Activated T-helper 1 cell treated with Interleukin-2 at 50 U/mL for 16 hours (primary cell): ENCODE data around the gene TSPAN19.
A peak's percentile ranks its signal among the peaks of the same experiment; 100 is the strongest.
"Not testable (repeated sequence)": the region's sequence is repeated elsewhere in the genome, so short reads cannot be mapped to it uniquely, and the experiment has no call there.

Experiments used
- DNase-seq: peaks from one replicate; pipeline ENCODE4 v3.0.0-alpha.2; 2020; ENCODE audit warnings: low read depth

The TSPAN19 gene

DNA sequence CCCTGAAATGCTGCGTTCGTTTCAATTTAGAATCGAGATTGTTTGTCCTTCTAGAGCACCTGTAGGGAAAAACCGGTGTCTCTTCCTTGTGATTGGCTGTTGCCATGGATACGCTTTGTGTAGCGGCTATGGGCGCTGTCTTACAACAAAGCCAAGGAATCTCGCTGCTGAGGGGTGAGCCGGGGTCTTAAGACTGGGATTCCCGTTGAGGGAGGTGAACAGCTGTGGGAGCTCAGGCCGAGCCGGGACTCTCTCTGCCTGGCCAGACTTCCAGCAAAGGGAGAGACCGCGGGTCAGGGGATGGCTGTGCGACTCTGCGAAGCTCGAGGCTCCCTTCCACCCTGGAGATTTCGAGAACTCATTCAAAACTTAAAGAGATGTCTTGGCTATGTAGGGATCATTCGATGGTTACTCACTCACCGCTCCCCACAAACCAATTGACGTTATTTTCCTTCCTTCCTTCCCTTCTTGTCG is at the start of gene TSPAN19, which contains the start of gene LRRIQ1:
Gene TSPAN19 (minus strand): TSS at position 44 of the 474 bp plus-strand sequence. CDS start 6,331 bp downstream, outside the sequence.
Gene LRRIQ1 (plus strand): TSS at position 118 of the 474 bp plus-strand sequence. CDS start 1,826 bp downstream, outside the sequence.
- peak; percentile 0 for DNase-seq

DNA sequence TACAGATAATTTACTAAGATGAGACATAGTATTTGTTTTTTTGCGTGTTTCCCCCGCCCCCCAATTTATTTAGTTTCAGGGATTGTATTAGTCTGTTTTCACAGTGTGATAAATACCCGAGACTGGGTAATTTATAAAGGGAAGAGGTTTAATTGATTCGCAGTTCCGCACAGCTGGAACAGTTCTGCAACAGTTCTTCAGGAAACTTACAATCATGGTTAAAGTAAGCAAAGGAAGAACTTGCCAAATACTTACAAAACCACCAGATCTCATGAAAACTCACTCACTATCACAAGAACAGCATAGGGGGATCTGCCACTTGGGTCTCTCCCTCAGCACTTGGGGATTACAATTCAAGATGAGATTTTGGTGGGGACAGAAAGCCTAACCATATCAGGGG is 49.0 kb upstream of the TSPAN19 start:
- no peak for DNase-seq

DNA sequence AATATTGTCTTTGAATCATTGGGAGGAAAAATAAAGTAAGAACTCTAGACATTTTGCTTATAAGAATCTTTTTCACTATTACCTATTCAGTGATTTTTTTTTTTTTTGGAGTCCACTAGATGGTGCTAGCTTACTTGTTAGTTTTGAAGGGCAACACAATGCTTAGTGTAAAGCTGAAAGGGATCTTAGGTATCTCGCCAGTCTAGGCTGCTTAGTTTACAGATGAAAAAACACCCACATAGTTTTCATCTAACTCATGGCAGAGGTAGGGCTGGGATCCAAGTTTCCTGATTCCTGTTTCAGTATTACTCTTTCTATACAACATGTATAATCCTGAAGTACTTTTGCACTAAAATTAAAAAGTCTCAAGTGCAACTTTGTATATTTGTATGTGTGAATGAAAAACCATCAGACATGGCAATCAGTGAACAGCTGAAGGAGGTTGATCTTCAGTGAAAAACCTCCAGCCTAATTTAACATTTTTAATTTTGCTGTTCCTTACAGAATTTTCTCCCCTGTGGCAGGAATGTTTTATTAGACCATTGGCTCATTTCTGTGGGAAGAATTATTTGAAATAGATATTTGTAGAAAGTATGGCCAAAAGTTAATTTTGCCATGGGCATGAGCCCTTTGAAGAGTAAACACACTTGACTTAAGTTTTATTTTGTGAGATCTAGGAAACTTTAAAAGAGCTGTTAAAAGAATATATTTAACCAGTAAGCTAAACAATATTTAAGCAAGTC is 40.8 kb upstream of the TSPAN19 start:
- no peak for DNase-seq

DNA sequence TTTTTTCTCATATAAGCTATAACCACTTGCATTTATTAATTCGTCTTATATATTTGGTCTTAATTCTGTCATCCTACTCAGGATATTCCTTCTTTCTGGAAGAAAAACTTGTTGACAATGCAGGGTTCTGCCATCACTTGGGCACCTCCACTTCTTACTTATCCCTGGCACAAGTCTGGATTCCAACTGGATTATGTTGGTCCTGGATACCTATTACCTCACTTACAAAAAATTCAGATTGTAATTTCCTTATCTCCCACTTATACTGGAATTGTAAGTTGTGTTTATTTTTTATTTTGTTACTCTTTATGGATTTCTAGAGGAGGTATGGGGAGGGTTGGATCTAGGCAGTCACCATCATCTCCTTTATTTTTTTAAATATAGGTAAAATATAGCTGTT is 36.7 kb upstream of the TSPAN19 start:
- no peak for DNase-seq

DNA sequence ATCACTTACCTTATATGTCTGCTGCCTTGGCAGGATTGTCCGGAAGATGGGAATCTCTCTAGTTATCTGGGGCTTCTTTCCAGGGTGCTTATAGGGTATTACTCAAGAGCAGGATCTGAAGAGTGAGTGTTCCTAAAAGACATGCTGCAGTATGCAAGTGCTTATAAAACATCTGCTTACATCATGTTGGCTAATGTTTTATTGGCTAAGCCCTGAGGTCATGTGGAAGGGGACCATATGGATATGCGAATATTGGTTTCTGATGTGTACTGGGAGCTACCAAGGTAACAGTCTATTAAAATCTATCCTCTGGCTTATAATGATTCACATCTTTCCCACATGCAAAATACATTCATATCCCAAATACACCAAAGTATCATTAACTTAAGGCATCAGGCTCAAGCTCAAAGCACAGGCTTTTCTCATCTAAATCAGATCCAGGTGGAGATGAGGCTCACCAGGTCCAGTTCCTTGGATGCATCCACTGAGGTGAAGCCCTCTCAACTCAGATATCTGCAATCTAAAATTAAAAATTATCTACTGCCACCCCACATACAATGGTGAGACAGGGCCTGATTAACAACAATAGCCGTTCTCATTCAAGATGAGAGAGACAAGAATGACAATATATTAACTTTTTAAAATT is 29.9 kb upstream of the TSPAN19 start:
- DNase-seq = no peak

DNA sequence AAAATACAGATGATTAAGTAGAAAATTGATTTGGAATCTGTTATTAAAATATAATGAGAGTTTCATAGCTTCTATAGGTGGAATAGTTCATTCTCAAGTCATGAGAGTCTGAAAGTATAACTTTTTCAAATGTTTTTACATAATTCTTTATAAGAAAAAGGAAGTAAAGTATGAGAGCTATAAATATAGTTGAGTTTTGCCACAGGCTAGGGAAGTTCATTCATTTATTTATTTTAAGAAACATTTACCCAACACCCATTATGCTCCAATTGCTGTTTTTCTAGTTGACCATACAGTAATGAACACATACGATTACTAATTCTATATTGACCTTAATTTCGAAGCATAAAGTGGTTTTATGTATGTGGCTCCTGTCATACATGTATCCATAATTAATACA is 24.8 kb upstream of the TSPAN19 start:
- no peak for DNase-seq

DNA sequence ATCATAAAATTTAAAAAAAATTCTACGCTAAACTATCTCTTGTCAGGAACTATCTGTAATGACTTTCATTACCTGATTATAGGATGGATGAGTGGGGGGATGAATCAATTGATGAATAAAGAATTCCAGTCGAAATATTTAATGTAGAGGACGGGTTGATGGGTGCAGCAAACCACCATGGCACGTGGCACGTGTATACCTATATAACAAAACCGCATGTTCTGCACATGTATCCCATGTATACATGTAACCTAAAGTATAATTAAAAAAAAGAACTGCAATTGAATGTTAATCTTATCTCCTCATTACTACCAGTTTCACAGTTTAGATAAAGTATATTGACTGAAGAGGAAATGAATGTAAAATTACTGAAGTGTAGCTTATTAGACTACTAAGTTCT is 23.5 kb upstream of the TSPAN19 start:
- DNase-seq = no peak

DNA sequence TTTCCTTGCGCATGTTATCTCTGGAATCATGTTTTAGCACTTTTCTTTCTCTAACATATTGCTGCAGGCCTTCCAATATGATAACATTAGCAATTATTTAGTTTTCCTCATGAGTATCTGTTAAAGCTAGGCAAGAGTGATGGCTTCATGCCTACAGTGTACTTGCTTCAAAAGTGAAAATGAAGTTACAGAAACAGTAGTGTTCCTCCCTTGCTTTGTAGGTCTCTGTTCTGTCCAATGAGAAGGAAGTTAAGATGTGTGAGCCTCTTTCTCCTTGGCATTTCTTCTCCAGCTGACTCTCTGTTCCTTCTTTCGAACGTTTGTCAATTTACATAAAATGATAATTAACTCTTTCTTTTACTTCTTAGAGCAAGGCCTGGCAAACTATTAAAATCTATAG is 22.3 kb upstream of the TSPAN19 start:
- no peak for DNase-seq

DNA sequence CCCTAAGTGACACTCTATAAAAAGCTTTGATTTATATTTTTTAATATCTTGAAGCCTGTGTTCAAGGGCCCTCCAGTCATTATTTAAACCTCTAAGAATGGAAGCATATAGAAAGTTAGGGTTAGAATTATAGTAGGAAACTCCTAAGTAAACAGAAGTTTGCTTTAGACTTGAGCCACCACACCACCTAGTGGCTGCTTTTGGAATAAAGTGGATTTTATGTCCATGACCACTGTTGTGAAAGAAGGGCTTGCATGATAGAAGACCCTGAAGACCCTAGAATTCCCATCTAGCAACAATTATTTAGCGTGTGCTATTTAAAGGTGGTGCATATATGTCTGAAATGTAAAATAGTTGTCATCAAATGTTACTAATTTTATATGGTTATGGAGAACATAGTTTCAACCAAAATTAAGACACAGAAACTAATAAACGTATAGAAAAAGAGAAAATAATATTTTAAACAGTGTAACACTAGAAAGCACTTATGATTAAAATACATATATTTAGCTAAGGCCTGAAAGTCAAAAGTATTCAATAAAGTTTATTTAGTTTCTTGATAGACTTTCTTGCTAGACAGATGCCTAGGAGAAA is 21.4 kb upstream of the TSPAN19 start:
- no peak for DNase-seq

DNA sequence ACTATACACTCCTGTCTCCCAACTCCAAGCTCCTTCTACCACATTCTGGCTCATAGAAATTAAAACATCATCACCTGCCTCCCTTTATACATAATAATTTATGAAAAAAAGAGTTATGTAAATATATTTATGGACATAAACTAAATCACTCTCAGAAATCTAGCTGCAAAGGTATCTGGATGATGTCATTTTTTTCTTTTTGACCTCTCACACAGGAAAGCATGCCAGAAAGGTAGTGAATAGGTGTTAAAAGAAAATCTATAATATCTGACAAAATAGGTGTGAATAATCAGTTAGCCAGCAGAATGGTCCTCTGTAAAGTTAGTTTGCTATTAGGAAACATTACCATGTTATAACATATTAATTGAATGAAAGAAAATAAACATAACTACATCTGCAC is 7.8 kb upstream of the TSPAN19 start:
- DNase-seq = no peak

DNA sequence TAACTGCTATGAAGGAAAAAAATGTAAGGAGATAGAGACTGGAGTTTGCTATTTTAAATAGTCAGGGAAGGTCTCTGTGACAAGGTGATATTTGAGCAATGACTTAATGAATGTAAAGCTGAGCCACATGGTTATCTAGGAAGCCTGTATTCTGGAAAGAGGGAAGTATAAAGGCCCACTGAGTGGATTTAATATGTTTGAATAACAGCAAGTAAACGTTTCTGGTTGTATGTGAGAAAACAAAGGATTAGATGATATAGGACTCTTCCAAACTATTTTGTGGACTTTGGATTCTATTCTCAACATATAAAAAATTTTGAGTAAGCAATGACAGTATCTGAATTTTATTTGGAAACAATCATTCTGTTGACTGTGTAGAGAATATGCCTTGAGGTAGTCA is 5.3 kb upstream of the TSPAN19 start:
- no peak for DNase-seq

DNA sequence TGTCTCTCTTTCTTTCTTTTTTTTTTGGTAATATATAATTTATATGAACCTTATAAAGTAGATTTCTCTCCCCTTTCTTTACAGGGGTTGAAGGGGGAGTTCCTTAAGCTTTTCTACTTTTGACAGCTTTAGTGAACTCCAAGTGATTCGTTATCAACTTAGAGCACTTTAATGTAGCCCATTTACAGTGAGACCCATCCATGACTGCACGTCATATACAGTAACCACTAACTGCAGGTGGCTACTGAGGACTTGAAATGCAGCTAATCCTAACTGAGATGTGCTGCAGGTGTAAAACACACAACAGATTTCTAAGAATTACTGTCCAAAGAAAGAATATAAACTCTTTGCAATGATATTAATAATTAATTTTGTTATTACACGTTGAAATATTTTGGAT is 656 bp upstream of the TSPAN19 start:
- DNase-seq = no peak

DNA sequence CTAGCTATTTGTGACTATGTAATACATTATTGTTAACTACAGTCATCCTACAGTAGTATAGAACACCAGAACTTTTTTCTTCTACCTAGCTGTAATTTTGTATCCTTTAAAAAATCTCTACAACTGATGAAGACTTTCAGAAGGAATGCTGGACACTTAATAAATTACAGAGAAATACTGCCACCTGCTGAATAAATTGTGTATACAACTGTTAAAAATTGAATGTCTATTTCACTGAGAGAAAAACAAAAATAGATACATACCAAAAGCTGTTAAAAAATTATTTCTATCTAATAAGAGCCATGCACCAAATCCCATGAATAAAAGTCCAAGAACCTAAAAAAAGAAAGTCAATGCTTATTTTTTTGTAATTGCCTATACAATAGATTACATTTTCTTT is 6.6 kb downstream of the TSPAN19 start:
- no peak for DNase-seq

DNA sequence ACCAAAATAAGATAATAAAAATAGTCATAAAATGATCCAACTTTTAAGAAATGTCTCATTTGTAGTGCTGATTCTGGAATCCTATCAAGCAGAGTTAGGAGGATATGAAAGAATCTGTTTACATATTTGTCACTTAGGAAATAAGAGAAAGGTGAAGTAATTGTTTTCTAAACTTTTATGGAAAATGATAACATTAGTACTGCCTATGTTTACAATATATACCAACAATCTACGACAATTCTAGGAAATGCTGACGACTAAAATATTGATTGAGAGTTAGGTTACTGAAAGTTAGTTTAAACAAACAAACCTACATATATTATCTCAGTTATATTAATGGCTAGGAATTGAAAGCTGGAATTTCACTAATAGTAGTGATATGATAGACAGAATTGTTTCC is 18.0 kb downstream of the TSPAN19 start:
- DNase-seq = no peak

DNA sequence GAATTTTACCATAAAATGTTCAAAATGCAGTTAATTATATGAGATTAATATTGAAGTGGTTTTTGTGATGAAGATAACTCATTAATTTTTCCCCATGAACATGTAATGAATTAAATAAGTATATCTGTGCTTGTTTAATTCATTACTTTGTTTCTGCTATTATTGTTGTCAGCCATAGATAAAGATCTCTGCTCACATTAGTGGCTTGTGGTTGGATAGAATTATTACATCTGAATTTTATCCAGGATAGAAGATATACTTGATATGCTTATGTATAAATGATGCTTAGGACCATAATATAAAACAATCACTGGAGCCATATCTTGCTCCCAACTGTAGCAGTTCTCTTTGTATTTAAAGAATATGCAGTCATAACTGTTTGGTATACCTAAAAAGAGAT is 18.5 kb downstream of the TSPAN19 start:
- no peak for DNase-seq

DNA sequence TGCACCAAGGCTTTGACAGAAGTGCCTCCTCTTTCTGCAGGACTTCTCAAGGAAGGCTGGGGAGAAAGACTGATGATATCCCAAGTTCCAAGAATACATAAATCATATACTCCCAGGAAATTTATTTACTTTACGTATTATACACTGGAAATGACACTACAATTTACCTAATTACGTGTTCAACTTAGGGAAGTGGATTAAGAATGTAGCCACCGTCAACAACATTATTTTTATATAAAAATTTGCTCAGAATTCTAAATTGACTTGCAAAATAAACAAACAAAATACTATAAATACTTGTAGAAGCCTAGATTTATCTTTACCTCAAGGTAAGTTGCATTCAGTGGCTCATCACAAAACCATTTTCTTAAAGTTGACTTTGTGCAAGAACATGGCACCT is 18.9 kb downstream of the TSPAN19 start:
- no peak for DNase-seq

DNA sequence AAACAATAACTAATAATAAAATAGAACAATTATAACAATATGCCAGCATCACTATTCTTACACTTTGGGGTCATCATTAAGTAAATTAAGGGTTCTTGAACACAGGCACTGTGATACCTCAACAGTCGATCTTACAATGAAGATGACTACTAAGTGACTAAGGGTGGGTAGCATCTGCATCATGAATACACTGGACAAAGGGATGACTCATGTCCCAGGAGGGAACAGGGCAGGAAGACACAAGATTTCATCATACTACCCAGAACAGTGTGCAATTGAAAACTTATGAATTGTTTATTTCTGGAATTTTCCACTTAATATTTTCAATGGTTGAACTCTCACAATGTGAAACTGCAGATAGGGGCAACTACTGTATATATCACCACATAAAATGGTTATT is 19.7 kb downstream of the TSPAN19 start:
- DNase-seq = no peak

DNA sequence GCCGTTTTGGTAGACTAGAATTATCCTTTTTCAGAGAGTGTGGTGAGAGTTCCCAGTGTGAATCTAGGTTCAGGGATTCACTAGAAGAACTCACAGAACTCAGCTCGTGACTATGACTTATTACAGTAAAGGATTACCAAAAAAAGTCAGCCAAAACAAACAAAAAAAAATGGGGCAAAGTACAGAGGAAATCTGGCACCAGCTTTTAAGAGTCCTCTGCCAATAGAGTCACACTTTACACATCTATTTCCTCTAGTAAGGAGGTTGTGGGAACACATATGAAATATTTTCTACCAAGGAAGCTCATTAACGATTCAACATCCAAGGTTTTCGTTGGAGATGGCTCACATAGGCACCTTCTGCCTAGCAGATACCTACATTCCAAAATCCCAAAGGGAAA is 28.2 kb downstream of the TSPAN19 start:
- no peak for DNase-seq

DNA sequence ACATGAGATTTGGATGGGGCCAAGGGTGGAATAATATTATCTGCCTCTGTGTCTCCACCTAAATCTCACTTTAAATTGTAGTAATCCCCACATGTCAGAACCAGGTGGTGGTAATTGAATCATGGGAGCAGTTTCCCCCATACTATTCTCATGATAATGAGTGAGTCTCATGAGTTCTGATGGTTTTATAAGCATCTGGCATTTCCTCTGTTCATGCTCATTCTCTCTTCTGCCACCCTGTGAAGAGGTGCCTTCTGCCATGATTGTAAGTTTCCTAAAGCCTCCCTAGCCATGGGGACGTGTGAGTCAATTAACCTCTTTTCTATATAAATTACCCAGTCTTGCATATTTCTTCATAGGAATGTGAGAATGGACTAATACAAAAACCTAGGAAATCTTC is 29.9 kb downstream of the TSPAN19 start:
- no peak for DNase-seq

DNA sequence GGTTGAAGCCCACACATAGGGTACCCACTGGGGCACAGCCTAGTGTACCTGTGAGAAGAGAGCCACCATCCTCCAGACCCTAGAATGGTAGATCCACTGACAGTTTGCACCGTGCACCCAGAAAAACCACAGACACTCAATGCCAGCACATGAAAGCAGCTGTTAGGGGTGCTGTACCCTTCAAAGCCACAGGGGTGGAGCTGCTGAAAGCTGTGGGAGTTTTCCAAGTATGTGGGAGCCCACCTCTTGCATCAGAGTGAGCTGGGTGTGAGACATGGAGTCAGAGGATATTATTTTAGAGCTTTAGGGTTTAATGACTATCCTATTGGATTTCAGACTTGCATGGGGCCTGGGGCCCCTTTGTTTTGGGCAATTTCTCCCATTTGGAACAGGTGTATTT is 30.5 kb downstream of the TSPAN19 start:
- DNase-seq = no peak

DNA sequence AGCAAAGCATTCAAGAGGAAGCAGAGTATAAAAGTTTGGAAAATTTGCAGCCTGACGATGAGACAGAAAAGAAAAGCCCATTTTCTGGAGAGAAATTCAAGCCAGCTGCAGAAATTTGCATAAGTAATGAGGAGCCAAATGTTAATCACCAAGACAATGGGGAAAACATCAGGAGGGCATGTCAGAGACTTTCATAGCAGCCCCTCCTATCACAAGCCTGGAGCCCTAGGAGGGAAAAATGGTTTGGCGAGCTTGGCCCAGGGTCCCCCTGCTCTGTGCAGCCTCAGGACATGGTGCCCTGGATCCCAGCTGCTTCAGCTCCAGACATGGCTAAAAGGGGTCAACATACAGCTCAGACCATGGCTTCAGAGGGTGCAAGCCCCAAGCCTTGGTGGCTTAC is 31.0 kb downstream of the TSPAN19 start:
- not testable (repeated sequence) for DNase-seq

DNA sequence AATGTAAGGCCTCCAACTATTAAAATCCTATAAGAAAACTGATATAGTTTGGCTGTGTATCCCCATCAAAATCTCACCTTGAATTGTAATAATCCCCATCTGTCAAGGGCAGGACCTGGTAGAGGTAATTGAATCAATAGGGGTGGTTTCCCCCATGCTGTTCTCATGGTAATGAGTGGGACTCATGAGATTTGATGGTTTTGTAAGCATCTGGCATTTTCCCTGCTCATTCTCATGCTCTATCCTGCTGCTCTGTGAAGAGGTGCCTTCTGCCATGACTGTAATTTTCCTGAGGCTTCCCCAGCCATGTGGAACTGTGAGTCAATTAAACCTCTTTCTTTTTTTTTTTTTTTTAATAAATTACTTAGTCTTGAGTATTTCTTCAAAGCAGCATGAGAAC is 31.9 kb downstream of the TSPAN19 start:
- DNase-seq = no peak

DNA sequence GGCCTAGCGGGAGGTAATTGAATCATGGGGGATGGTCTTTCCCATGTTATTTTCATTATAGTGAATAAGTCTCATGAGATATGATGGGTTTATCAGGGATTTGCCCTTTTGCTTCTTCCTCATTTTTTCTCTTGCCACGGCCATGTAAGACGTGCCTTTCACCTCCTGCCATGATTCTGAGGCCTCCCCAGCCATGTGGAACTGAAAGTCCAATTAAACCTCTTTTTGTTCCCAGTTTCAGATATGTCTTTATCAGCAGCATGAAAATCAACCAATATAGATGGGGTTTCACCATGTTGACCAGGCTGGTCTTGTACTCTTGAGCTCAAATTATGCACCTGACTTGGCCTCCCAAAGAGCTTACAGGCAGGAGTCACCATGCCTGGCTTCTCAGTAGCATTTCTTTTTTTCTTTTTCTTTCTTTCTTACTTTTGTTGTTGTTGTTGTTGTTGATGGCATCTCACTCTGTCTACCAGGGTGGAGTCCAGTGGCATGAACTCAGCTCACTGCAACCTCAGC is 33.2 kb downstream of the TSPAN19 start:
- no peak for DNase-seq
